ENCODE results near the gene MYCT1. TPM values are rescaled to one million over a fixed set of nuclear protein-coding genes. Genes with fewer than 3 reads are reported as not detected.

Gene MYCT1
- total RNA-seq, 1 donor from 2014 or later, result not detected

- no peaks in the 10 kb centered on the region for H3K9me3 Mint-ChIP-seq
- TF ChIP-seq CTCF (conservative IDR thresholded peaks at IDR 0.05), result no peak
- no peak for DNase-seq (ENCODE audit: extremely low spot score, unreplicated experiment)
- peak overlapping the region; percentile 61 for H3K27ac Mint-ChIP-seq
- no peaks in the 10 kb centered on the region for H3K4me1 Mint-ChIP-seq (ENCODE audit: unreplicated experiment)
- no peaks in the 10 kb centered on the region for H3K36me3 Mint-ChIP-seq
- no peaks in the 10 kb centered on the region for H3K27me3 Mint-ChIP-seq
- H3K4me3 Mint-ChIP-seq, result no peak overlapping the region
These were observed 2.2 kb upstream of the MYCT1 start for GRCh38 chr6:152695372-152696045.

GRCh38 chr6:152696522-152696921, 1.2 kb upstream of the MYCT1 start:
- no peaks in the 10 kb centered on the region for H3K27me3 Mint-ChIP-seq
- H3K36me3 Mint-ChIP-seq, result no peaks in the 10 kb centered on the region
- no peak for DNase-seq (ENCODE audit: extremely low spot score, unreplicated experiment)
- no peaks in the 10 kb centered on the region for H3K4me1 Mint-ChIP-seq (ENCODE audit: unreplicated experiment)
- peak overlapping the region; percentile 77 for H3K27ac Mint-ChIP-seq
- no peak overlapping the region for H3K4me3 Mint-ChIP-seq
- H3K9me3 Mint-ChIP-seq, result no peaks in the 10 kb centered on the region
- no peak for TF ChIP-seq CTCF (conservative IDR thresholded peaks at IDR 0.05)

GRCh38 chr6:152698692-152699091, 995 bp downstream of the MYCT1 start:
- H3K4me1 Mint-ChIP-seq (ENCODE audit: unreplicated experiment), result no peaks in the 10 kb centered on the region
- H3K27me3 Mint-ChIP-seq, result no peaks in the 10 kb centered on the region
- no peak overlapping the region for H3K4me3 Mint-ChIP-seq
- no peak for TF ChIP-seq CTCF (conservative IDR thresholded peaks at IDR 0.05)
- no peak for DNase-seq (ENCODE audit: extremely low spot score, unreplicated experiment)
- H3K36me3 Mint-ChIP-seq, result no peaks in the 10 kb centered on the region
- no peak overlapping the region for H3K27ac Mint-ChIP-seq
- no peaks in the 10 kb centered on the region for H3K9me3 Mint-ChIP-seq

GRCh38 chr6:152700427-152700826, 2.7 kb downstream of the MYCT1 start:
- Mint-ChIP-seq H3K4me3 (no peak overlapping the region), H3K9me3 (no peaks in the 10 kb centered on the region), H3K27me3 (no peaks in the 10 kb centered on the region), H3K4me1 (ENCODE audit: unreplicated experiment) (no peaks in the 10 kb centered on the region), H3K36me3 (no peaks in the 10 kb centered on the region), H3K27ac (no peak overlapping the region)
- DNase-seq (ENCODE audit: extremely low spot score, unreplicated experiment), result no peak
- TF ChIP-seq CTCF (conservative IDR thresholded peaks at IDR 0.05), result no peak

GRCh38 chr6:152701081-152701862, 3.6 kb downstream of the MYCT1 start:
- Mint-ChIP-seq H3K4me1 (ENCODE audit: unreplicated experiment) (no peaks in the 10 kb centered on the region), H3K27ac (no peak overlapping the region), H3K4me3 (no peak overlapping the region), H3K27me3 (no peaks in the 10 kb centered on the region), H3K9me3 (no peaks in the 10 kb centered on the region), H3K36me3 (no peaks in the 10 kb centered on the region)
- no peak for DNase-seq (ENCODE audit: extremely low spot score, unreplicated experiment)
- no peak for TF ChIP-seq CTCF (conservative IDR thresholded peaks at IDR 0.05)

All from type B pancreatic cell (in vitro differentiated cells).